ENCODE results near the gene PLD2. TPM values are rescaled to one million over a fixed set of nuclear protein-coding genes. Genes with fewer than 3 reads are reported as not detected.

Gene PLD2
- polyA plus RNA-seq, 3 donors = 3.5 to 122 (median 4.0) TPM

DNA sequence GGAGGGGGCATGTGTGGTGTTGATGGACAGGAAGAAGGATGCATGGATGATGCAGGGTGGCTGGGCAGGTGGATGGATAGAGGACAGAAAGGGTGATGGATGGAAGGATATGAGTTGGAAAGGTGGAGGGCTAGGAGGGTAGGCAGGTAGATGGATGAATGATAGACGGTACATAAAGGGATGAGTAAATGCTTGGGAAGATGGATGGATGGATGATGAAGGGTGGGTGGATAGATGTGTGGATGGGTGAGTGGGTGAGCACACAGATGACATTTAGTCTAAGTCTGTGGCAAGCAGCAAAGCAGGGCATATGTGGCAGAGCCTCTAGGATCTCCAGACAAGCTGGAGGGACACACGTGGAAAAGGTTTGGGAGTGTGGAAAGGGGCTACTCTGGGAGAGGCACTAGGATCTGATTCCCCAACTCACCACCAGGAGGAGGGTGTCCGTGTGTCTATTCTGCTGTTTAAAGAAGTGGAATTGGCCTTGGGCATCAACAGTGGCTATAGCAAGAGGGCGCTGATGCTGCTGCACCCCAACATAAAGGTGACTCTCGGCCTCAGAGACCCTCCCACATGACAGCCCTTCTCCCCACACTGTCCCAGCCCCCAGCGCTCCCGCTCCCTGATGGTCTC is 8.2 kb downstream of the PLD2 start:
- Mint-ChIP-seq H3K27me3 (ENCODE audit: low read depth in 3 of 3) (peaks cover 3 to 14% (median 7%) of the 10 kb centered on the region in 3 donors), H3K4me3 (no peak overlapping the region), H3K36me3 (peaks cover 57 to 73% of the 10 kb centered on the region in 2 donors), H3K4me1 (peaks cover 5% of the 10 kb centered on the region), H3K27ac (peak overlapping the region in 1 of 7 donors; percentile 17), H3K9me3 (peaks cover 0 to 2% (median 0%) of the 10 kb centered on the region in 7 donors)
- DNase-seq = no peak
- no peak overlapping the region for H3K4me3 ChIP-seq (replicated peaks in 1 of 3; ENCODE audit: low read depth in 2 of 3, low read length in 3 of 3)
- no peaks in the 10 kb centered on the region for H3K27me3 ChIP-seq (ENCODE audit: control insufficient read depth in 2 of 2, insufficient read depth in 2 of 2, low read length in 2 of 2)
- no peak overlapping the region for H3K4me2 ChIP-seq (replicated peaks; ENCODE audit: extremely low read depth, low read length, poor library complexity, severe bottlenecking)
- no peak overlapping the region for H3K9ac ChIP-seq (ENCODE audit: insufficient read depth, low read length, poor library complexity, severe bottlenecking)
- intact Hi-C loops (cut with micrococcal nuclease) = loop anchor here in 1 of 2 donors (10.0 kb wide), 1 partner anchor 70 kb away; no protein-coding TSS in a partner anchor
- WGBS (ENCODE audit: insufficient coverage) = 97% methylated on average over 3 of the region's 7 CpGs
- no peak overlapping the region for H3K27ac ChIP-seq (ENCODE audit: low read depth in 1 of 2, low read length in 2 of 2)
- H4K20me1 ChIP-seq (ENCODE audit: insufficient read depth, low read length) = peaks cover 10% of the 10 kb centered on the region
- TF ChIP-seq, protein P1, sequence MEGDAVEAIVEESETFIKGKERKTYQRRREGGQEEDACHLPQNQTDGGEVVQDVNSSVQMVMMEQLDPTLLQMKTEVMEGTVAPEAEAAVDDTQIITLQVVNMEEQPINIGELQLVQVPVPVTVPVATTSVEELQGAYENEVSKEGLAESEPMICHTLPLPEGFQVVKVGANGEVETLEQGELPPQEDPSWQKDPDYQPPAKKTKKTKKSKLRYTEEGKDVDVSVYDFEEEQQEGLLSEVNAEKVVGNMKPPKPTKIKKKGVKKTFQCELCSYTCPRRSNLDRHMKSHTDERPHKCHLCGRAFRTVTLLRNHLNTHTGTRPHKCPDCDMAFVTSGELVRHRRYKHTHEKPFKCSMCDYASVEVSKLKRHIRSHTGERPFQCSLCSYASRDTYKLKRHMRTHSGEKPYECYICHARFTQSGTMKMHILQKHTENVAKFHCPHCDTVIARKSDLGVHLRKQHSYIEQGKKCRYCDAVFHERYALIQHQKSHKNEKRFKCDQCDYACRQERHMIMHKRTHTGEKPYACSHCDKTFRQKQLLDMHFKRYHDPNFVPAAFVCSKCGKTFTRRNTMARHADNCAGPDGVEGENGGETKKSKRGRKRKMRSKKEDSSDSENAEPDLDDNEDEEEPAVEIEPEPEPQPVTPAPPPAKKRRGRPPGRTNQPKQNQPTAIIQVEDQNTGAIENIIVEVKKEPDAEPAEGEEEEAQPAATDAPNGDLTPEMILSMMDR (IDR thresholded peaks at IDR 0.05) = no peak
- H3K36me3 ChIP-seq (replicated peaks in 1 of 2; ENCODE audit: control insufficient read depth in 1 of 2, insufficient read depth in 2 of 2, low read length in 2 of 2) = peaks cover 34 to 71% of the 10 kb centered on the region in 2 donors
- H3K79me2 ChIP-seq (ENCODE audit: insufficient read depth, low read length) = no peaks in the 10 kb centered on the region
- no peaks in the 10 kb centered on the region for H3K9me3 ChIP-seq (replicated peaks in 1 of 2; ENCODE audit: control insufficient read depth in 1 of 2, insufficient read depth in 1 of 2, low read length in 2 of 2)
- no peak overlapping the region for H2AFZ ChIP-seq (ENCODE audit: insufficient read depth, low read depth, low read length, poor library complexity, severe bottlenecking)
- no peaks in the 10 kb centered on the region for H3K4me1 ChIP-seq (ENCODE audit: control insufficient read depth in 1 of 2, insufficient read depth in 2 of 2, low read length in 2 of 2)

DNA sequence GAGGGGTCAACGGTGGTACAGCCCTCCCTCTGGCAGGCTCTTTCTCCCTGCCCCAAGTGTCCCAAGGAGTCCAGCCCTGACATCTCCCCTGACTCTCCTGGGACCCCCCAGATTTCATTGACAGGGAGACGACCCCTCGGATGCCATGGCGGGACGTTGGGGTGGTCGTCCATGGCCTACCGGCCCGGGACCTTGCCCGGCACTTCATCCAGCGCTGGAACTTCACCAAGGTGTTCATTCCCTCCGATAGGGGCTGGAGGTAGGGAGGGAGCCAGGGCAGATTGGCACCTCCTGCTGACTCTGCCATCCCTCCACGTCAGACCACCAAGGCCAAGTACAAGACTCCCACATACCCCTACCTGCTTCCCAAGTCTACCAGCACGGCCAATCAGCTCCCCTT is 9.9 kb downstream of the PLD2 start:
- peaks cover 0 to 2% (median 0%) of the 10 kb centered on the region in 7 donors for H3K9me3 Mint-ChIP-seq
- H3K4me3 Mint-ChIP-seq = no peak overlapping the region
- no peak for DNase-seq
- Histone ChIP-seq H3K36me3 (replicated peaks in 1 of 2; ENCODE audit: control insufficient read depth in 1 of 2, insufficient read depth in 2 of 2, low read length in 2 of 2) (peaks cover 35 to 61% of the 10 kb centered on the region in 2 donors), H3K4me3 (replicated peaks in 1 of 3; ENCODE audit: low read depth in 2 of 3, low read length in 3 of 3) (no peak overlapping the region), H3K79me2 (ENCODE audit: insufficient read depth, low read length) (no peaks in the 10 kb centered on the region), H4K20me1 (ENCODE audit: insufficient read depth, low read length) (peaks cover 10% of the 10 kb centered on the region), H3K27me3 (ENCODE audit: control insufficient read depth in 2 of 2, insufficient read depth in 2 of 2, low read length in 2 of 2) (no peaks in the 10 kb centered on the region), H3K9me3 (replicated peaks in 1 of 2; ENCODE audit: control insufficient read depth in 1 of 2, insufficient read depth in 1 of 2, low read length in 2 of 2) (no peaks in the 10 kb centered on the region), H3K27ac (ENCODE audit: low read depth in 1 of 2, low read length in 2 of 2) (no peak overlapping the region), H3K4me1 (ENCODE audit: control insufficient read depth in 1 of 2, insufficient read depth in 2 of 2, low read length in 2 of 2) (no peaks in the 10 kb centered on the region), H3K4me2 (replicated peaks; ENCODE audit: extremely low read depth, low read length, poor library complexity, severe bottlenecking) (no peak overlapping the region), H3K9ac (ENCODE audit: insufficient read depth, low read length, poor library complexity, severe bottlenecking) (no peak overlapping the region), H2AFZ (ENCODE audit: insufficient read depth, low read depth, low read length, poor library complexity, severe bottlenecking) (no peak overlapping the region)
- 100% methylated on average over 9 of the region's 13 CpGs for WGBS (ENCODE audit: insufficient coverage)
- intact Hi-C loops (cut with micrococcal nuclease) = loop anchor here in 1 of 2 donors (10.0 kb wide), 1 partner anchor 68 kb away; no protein-coding TSS in a partner anchor
- TF ChIP-seq, protein P1 (IDR thresholded peaks at IDR 0.05) = no peak
- no peaks in the 10 kb centered on the region for H3K4me1 Mint-ChIP-seq
- H3K27me3 Mint-ChIP-seq (ENCODE audit: low read depth in 3 of 3) = peaks cover 1 to 14% (median 5%) of the 10 kb centered on the region in 3 donors
- H3K27ac Mint-ChIP-seq = peak overlapping the region in 1 of 7 donors; percentile 15
- H3K36me3 Mint-ChIP-seq = peaks cover 48 to 71% of the 10 kb centered on the region in 2 donors
